GM18873 (cell line): Measurements from ENCODE around the gene ATF7.
"Not testable (repeated sequence)": the region's sequence is repeated elsewhere in the genome, so short reads cannot be mapped to it uniquely, and the experiment has no call there.

Experiments
- ATAC-seq: cut with Tn5 transposase; IDR thresholded peaks from one replicate; pipeline ENCODE4 v1.9.1; 2021; ENCODE audit warnings: mild to moderate bottlenecking, moderate library complexity, moderate number of reproducible peaks; ENCODE audit not compliant: unreplicated experiment, low FRiP score

The ATF7 gene

DNA sequence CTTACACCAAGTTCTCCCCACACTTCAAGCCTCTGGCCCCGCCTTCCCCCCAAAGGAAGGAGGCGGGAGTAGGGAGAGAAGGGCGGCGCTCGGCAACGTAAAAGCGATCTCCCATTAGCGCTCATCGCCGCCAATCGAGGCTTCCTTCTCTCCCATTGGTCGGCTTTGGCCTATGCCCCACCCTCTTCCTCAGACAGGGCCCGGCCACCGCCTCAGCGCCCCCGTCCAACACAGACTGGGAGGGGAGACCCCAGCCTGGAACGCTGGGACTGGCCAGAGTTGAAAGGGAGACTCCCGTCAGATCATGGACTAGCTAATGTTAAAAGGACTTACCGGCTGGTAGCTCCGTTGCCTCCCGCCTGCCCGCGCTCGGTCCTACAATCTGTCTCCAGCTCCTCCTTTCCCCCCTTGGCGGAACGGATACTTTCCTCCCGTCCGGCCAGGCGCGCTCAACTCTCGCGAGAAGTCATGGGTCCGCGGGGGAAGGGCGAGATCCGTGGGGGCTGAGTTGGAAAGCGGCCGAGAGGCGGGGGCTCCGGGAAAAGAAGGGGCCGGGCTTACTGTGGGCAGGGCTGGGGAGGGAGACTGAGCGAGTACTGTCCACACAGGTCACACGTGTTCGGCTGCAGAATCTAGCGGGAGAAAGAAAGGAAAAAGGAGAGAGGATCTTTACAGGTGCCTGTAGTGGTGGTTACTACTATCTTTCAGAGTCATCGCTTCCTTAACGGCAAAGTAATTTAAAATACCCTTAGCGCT lies at the start of gene ATF7:
TSS of gene ATF7 (minus strand) at position 437 of the 756 bp plus-strand sequence. CDS start 25,382 bp downstream, outside the sequence.
- ATAC-seq, result peak; percentile 96

DNA sequence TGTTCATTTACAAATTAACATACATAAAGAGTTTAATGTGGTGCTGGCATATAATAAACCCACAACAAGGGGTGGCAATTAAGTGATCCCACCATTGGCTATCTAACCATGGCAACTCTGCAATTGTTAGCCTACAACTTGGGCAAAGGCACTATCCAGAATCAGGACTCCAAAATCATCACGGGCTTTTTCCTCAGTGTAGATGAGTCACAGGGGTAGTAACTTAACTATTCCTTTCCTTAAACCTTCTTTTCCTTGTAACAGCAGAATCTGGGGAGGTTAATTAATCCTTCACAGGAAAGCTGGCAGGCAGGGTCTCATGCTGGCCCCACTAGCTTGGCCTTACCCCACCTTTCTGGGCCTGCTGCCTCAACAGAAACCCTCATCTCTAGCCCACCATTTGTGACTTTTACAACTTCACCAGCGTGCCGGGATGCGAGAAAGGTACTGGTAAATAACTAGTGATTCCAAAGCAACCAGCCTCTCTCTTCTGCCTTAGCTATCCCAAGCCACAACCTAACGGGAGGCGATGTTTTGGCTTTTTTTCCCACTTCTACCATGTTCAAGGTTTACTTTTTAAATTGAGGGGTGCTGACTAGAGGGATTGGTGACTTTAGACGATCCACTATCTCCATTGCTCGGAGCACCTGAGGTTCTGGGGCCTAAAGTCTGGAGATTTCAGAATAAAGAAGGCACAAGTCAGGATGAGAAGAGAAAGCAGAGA lies 49.0 kb upstream of the ATF7 start:
- no peak for ATAC-seq

DNA sequence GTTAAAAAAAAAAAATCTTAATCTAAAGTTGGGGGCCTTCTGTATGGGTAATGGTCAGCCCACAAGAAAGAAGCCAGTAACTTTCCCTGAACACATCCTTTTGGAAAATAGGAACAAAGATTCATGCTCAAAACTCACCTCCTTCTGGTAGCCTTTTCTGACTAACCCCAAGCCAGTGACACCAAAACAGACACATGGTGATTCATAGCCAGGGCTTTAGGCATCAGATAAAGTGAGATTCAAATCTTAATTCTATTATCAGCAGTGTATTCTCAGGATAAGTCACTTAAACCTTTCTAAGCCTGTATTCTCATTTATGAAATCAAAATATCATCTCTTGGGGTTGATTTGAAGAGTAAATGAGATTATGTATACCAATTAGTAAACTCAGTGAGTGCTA lies 44.8 kb upstream of the ATF7 start:
- ATAC-seq, result no peak

DNA sequence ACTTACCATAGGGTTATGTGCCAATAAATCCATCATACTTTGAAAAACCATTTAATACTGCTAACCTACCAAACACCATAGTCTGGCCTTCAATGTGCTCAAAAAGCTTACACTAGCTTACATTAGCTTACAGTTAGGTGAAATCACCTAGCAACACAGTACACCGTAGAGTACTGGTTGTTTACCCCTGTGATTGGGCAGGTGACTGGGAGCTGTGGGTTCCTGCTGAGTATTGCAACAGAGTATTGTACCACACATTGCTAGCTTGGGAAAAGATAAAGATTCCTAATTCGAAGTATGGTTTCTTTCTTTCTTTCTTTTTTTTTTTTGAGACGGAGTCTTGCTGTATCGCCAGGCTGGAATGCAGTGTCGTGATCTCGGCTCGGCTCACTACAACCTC lies 44.1 kb upstream of the ATF7 start:
- ATAC-seq, result no peak

DNA sequence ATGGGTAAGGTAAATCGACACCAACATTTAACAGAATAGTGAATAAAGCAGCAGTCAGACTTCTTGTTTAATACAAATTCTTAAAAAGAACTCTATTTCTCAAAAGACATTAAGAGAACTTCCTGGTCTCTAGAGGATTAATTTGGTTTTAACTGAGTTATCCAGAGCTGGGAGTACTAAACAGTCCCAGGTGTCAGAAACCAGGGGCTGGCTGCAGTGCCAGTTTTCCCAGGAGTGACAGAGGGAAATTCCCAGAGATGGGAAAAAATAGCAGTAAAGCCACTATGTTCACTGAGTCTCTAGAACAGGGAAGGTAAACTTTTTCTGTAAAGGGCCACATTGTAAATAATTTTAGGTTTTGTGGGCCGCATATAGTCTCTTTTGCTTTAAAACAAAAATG lies 40.9 kb upstream of the ATF7 start:
- no peak for ATAC-seq

DNA sequence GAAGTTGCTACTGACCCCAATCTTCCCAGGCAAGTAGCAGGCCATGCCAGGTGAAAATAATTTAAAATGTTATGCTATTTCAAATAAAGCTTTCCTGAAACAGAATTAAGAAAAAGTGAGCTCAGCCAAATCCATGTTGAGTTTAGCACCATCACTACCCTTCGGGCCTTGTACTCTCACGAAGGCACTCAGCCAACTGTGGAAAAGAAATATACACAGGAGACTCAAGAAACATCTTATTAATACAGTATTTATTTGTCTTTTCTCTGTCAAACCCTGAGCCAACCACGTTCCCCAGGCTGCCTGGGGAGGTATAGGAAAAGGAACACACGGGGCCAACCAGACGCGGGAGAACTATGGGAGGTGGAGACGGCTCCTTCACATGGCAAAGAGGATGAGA lies 38.8 kb upstream of the ATF7 start:
- no peak for ATAC-seq

DNA sequence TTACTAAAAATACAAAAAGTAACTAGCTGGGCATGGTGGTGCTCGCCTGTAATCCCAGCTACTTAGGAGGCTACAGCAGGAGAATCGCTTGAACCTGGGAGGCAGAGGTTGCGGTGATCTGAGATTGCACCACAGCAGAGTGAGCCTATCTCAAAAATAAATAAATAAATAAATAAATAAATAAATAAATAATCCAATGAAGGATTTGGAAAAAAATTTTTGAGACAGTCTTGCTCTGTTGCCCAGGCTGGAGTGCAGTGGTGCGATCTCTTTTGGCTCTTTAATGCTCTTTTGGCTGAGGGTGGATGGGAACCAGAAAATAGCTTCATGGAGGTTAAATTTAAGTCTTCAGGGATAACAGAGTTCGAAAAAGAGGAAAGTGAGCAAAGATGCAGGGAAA lies 38.0 kb upstream of the ATF7 start:
- no peak for ATAC-seq

DNA sequence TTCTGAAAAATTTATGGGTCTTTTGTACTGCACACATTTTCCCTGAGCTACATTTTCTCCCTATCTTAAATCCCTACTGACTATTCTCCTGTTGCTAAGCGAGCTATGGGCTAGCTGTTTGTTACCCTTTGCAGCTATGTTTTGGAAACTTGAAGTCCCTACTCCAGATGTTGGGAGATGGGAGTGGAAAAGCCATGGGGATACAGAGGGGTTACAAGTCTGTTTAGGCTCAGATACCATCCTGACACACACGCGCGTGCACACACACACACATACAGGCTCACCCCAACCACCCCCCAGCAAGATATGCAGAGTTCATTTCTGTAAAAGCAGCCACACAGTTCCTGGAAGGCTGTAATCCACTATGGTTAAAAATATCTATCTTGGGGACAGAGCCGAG lies 33.9 kb upstream of the ATF7 start:
- no peak for ATAC-seq

DNA sequence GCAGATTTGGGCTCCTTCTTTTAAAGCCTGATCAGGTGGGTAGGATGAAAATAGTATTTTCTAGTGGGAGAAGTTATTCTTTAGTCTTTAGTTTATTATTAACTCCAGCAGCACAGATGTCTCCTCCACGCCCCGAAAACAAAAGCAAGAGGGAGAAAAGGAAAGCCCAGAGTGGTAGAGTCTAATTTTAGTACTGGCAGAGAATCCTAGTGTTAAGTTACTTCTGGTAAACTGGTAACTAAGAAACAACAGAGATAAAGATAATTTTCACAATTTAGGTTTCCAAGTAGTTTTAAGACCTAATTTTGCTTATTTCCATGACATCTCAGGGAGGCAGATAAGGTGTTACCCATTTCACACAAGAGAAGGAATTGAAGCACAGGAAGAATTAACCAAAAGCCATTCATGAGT lies 33.4 kb upstream of the ATF7 start:
- ATAC-seq, result no peak

DNA sequence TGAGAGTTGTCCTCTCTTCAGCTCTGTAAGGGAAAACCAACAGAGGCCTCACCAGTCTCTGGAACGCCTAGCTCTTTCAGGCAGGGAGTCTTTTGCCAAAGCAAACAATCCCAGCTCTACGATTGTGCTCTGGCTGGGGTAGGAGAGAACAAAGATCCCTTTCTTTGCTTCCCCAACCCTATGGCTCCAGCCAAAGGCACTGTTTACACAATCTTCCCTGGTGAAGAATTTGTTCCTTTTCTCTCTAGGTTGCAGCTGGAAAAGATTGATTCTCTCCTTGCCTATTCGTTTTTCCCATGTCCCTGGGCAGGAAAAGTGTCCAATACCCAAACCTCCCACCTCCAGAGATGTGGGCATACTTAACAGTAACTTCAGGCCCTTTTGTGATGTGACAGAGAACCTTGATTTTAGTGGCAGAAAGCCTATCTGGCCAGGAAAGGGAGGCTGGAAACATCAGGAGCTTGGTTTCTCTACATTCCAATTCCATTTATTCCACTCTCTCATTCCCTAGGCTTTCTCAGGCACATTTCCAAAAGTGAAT lies 32.9 kb upstream of the ATF7 start:
- ATAC-seq, result no peak

DNA sequence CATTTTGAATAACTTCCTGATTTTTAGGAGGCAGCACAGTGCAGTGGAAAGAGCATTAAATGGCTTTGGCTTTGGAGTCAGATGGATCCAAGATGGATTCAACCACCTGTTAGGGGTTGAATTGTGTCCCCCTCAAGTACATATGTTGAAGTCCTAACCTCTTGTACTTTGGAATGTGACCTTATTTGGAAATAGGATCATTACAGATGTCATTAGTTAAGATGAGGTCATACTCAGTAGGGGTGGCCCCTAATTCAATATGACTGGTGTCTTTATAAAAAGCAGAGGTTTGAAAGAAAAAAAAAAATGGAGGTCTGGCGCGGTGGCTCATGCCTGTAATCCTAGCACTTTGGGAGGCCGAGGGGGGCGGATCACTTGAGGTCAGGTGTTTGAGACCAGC lies 30.9 kb upstream of the ATF7 start:
- no peak for ATAC-seq

DNA sequence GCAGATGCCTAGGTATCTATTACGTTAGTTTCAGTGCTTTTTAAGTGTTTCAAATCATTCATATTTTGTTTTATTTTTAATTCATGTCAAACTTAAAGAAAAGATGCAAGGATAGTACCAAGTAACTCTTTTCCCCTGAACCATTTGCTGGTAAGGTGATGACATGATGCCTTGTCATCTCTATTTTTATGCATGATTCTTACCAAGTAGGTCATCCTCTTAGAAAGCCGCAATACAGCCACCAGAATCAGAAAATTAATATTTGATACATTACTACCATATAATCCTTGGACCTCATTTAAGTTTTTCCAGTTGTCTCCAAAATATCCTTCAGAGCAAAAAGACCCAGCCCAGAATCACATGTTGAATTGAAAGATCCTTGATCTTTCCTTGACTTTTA lies 27.4 kb upstream of the ATF7 start:
- ATAC-seq, result no peak

DNA sequence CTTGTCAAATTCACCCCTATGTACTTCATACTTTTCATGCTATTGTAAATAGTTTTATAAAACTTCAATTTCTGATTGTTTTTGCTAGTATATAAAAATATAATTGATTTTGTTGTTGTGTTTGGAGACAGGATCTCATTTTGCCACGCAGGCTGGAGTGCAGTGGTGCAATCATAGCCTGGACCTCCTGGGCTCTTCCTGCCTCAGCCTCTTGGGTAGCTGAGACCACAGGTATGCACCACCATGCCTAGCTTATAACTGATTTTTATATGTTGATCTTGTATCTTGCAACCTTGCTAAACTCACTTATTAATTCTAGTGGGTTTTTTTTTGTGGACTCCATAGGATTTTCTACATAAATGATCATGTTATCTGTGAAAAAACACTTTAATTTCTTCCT lies 26.2 kb upstream of the ATF7 start:
- ATAC-seq, result no peak

DNA sequence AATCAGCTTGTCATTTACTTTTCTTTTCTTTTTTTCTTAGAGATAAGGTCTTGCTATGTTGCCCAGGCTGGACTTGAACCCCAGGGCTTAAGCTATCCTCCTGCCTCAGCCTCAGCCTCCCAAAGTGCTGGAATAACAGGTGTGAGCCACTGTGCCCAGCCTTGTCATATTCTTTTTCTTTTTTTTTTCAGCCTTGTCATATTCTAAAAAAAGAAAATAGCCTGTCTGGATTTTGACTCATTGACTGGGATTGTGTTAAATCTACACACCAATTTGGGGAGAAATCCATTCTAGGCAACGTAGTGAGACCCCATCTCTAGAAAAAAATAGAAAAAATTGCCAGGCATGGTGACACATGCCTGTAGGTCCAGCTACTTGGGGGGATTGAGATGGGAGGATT lies 25.6 kb upstream of the ATF7 start:
- ATAC-seq, result no peak

DNA sequence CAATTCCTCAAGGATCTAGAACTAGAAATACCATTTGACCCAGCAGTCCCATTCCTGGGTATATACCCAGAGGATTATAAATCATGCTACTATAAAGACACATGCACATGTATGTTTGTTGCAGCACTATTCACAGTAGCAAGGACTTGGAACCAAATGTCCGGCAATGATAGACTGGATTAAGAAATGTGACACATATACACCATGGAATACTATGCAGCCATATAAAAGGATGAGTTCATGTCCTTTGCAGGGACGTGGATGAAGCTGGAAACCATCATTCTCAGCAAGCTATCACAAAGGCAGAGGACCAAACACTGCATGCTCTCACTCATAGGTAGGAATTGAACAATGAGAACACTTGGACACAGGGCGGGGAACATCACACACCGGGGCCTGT lies 20.1 kb upstream of the ATF7 start:
- not testable (repeated sequence) for ATAC-seq

DNA sequence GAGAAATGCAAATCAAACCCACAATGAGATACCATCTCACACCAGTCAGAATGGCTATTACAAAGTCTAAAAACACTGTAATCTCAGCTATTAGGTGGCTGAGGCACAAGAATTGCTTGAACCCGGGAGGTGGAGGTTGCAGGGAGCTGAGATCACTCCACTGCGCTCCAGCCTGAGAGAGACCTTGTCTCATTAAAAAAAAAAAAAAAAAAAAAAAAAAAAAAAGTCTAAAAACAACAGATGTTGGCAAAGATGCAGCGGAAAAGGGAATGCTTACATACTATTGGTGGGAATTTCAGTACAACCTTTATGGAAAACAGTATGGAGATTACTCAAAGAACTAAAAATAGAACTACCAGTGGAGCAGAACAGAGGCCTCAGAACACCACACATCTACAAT lies 19.0 kb upstream of the ATF7 start:
- ATAC-seq, result no peak

DNA sequence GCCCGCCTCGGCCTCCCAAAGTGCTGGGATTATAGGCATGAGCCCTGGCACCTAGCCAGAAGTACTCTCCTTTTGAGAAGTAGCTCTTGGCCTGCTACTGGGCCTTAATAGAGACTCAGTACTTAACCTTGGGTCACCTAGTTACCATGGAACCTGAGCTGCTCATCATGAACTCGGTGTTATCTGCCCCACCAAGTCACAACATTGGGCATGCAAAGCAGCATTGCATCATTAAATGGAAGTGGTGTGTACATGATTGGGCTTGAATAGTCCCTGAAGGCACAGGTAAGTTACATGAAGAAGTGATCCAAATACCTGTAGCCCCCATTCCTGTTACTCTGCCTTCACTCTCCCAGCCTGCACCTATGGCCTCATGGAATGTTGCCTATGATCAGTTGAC lies 18.0 kb upstream of the ATF7 start:
- ATAC-seq, result no peak

DNA sequence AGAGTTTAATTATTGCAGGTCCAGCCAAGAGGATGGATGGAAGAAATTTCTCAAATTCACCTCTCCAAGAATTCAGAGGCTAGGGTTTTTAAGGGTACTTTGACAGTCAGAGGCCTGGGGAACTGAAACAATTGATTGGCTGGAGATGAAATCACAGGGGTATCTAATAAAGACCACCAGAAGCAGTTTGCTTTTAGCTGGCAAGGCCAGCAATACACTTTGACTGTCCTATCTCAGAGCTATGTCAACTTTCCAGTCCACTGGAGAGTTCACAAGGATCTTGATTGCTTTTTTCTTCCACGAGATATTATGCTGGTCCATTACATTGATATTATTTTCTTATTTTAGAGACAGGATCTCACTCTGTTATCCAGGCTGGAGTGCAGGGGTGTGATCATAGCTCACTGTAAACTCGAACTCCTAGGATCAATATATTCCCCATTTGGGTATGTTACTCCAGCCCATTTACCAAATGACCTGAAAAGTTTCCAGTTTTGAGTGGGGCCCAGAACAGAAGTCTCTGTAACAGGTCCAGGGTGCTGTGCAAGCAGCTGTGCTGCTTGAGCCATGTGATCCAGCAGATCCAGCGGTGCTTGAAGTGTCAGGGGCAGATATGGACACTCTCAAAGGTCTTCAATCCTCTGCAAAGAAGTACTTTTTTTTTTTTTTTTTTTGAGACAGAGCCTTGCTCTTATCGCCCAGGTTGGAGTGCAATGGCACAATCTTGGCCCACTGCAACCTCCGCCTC lies 17.2 kb upstream of the ATF7 start:
- ATAC-seq, result no peak

DNA sequence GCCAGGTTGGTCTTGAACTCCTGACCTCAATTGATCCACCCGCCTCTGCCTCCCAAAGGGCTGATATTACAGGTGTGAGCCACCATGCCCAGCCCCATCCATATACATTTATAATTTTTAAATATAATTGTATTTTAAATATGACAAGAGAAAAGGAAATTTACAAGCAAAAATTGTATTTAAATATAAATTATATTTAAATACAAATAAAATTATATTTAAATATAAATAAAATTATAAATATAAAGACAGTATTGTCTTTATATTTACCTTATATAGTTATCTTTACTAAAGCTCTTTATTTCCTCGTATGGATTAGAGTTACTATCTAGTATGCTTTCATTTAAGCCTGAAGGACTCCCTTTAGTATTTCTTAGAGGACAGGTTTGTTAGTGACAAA lies 11.9 kb upstream of the ATF7 start:
- no peak for ATAC-seq

DNA sequence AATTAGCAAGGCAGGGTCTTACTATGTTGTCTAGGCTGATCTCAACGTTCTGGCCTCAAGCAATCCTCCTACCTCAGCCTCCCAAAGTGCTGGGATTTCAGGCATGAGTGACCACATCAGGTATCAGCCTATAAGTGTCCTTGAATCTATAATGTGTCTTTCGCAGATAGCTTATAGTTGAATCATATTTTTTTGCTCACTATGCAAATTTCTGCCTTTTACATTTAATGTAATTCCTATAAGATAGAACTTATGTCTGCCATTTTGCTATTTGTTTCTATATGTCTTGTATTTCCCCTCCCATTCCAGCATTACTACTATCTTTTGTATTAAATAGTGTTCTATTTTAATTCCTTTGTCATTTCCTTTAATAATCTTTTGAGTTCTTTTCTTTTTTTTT lies 10.5 kb upstream of the ATF7 start:
- no peak for ATAC-seq

DNA sequence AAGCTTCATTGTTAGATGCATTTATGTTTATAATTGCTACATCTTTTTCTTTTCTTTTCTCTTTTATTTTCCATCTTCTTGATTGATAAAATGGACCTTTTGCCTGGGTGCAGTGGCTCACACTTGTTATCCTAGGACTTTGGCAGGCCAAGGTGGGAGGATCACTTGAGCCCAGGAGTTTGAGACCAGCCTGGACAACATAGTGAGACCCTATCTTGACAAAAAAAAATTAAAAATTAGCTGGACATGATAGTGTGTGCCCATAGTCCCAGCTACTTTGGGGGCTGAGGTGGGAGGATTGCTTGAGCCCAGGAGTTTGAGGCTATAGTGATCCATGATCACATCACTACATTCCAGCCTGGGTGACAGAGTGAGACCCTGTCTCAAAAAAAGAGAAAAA lies 9.5 kb upstream of the ATF7 start:
- ATAC-seq, result not testable (repeated sequence)
